NT2/D1 (cell line): ENCODE results near the gene CAPN14.

Experiments
- DNase-seq: peaks from one replicate; pipeline ENCODE4 v3.0.0-alpha.2; 2011; ENCODE audit warnings: low read depth, low spot score
- H3K27me3 ChIP-seq: 2 replicates; pipeline ENCODE4 v1.6.0; 2011; ENCODE audit warnings: mild to moderate bottlenecking; ENCODE audit not compliant: insufficient read length, insufficient read depth
- H3K36me3 ChIP-seq: 2 replicates; pipeline ENCODE4 v1.6.1; 2011; ENCODE audit warnings: mild to moderate bottlenecking, low read length, mixed read lengths; ENCODE audit not compliant: insufficient read depth, insufficient read length
- H3K4me1 ChIP-seq: 2 replicates; pipeline ENCODE4 v1.5.1; 2011; ENCODE audit not compliant: insufficient read depth, insufficient read length
- H3K4me3 ChIP-seq: 2 replicates; pipeline ENCODE4 v1.5.1; 2011; ENCODE audit warnings: low read depth; ENCODE audit not compliant: insufficient read length
- H3K9ac ChIP-seq: 2 replicates; pipeline ENCODE4 v1.6.0; 2011; ENCODE audit warnings: low read depth; ENCODE audit not compliant: insufficient read length
- H3K9me3 ChIP-seq: 2 replicates; pipeline ENCODE4 v1.5.1; 2011; ENCODE audit warnings: mild to moderate bottlenecking, low read length; ENCODE audit not compliant: insufficient read depth
- SUZ12 ChIP-seq: IDR thresholded peaks from 2 replicates; pipeline ENCODE4 v1.6.1; 2011; ENCODE audit not compliant: insufficient read length, insufficient read depth; ENCODE audit errors: extremely low read depth
- YY1 ChIP-seq: IDR thresholded peaks from 2 replicates; pipeline ENCODE4 v1.6.1; 2011; ENCODE audit not compliant: insufficient read length, insufficient read depth
- ZNF274 ChIP-seq: IDR thresholded peaks from 2 replicates; pipeline ENCODE4 v1.6.1; 2011; ENCODE audit warnings: mild to moderate bottlenecking, low read depth, low read length

CAPN14 gene

DNA sequence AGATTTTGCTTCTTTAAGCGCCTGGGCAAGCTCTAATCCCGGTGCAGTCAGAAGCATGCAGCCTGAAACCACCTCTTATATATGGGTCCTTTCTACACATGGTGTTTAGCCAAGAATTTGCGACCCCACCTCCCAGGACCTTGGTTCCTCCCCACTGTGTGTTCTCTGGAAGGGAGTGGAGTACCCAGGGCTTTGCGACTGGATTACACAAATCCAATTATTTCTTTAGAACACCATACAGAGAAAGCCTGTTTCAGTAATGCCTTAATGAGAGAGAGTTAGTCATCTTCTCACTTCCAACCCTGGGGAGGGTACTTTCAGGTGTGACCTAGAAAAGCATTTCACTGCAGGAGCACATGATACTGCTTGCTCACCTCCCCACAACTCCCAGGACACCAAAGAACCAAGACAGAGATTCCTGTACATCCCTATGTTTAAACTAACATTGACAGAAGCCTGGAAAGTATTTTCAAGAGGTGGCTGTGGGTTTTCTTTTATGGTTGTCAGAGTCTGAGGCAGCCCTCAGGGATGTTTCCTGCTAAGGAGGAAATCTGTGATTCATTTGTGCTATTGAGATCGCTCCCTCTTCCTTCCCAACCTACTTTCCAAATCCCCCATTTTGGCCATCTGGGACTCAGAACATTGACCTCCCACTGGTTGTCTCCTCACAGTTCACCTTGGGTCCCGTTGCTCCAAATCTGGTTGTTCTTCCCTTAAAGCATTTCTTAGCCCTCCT lies at the start of gene CAPN14:
Gene CAPN14, minus strand, starts transcription at position 51 of the 736 bp plus-strand sequence. CDS start 12,068 bp downstream, outside the sequence.
- H3K4me1 ChIP-seq: peaks cover 2% of the 10 kb centered on the region
- DNase-seq: no peak
- no peak within 1 kb of the TSS for H3K9ac ChIP-seq
- no peak for TF ChIP-seq SUZ12
- TF ChIP-seq YY1: no peak
- TF ChIP-seq ZNF274: no peak
- no peak within 1 kb of the TSS for H3K4me3 ChIP-seq
- no peaks in the 10 kb centered on the region for H3K9me3 ChIP-seq
- H3K27me3 ChIP-seq: no peaks in the 10 kb centered on the region
- H3K36me3 ChIP-seq: no peaks in the 10 kb centered on the region

DNA sequence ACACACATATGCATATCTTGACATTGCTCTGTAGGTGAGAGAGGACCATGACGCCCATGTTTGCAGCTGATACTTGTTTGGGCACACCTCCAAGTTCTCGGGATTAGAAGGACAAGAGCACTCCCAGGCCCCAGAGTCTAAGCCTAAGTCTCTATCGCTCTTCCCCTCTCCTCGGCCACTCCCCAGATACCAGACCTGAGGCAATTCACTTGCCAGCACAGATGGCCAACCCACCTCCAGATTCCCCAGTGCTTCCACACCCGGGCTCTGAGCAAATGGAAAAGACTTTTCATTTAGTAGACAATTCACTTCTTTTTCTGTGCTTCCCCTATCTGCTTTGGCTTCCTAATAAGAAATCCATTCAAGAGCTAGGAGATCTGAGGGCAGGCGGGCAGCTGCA lies 49.5 kb upstream of the CAPN14 start:
- Histone ChIP-seq H3K27me3 (no peaks in the 10 kb centered on the region), H3K4me1 (no peaks in the 10 kb centered on the region), H3K36me3 (peaks cover 12% of the 10 kb centered on the region), H3K4me3 (no peak overlapping the region), H3K9ac (no peak overlapping the region), H3K9me3 (no peaks in the 10 kb centered on the region)
- no peak for TF ChIP-seq ZNF274
- no peak for TF ChIP-seq SUZ12
- TF ChIP-seq YY1: no peak
- no peak for DNase-seq

- H3K27me3 ChIP-seq: no peaks in the 10 kb centered on the region
- TF ChIP-seq SUZ12 (no peak), YY1 (no peak), ZNF274 (no peak)
- H3K9ac ChIP-seq: no peak overlapping the region
- DNase-seq: no peak
- H3K36me3 ChIP-seq: peaks cover 26% of the 10 kb centered on the region
- H3K9me3 ChIP-seq: no peaks in the 10 kb centered on the region
- H3K4me3 ChIP-seq: no peak overlapping the region
- no peaks in the 10 kb centered on the region for H3K4me1 ChIP-seq
Measured at GRCh38 chr2:31265234-31265633, 47.9 kb upstream of the CAPN14 start.

GRCh38 chr2:31263636-31264190 lies 46.4 kb upstream of the CAPN14 start:
- Histone ChIP-seq H3K4me1 (no peaks in the 10 kb centered on the region), H3K36me3 (peaks cover 26% of the 10 kb centered on the region), H3K27me3 (no peaks in the 10 kb centered on the region), H3K4me3 (no peak overlapping the region), H3K9me3 (no peaks in the 10 kb centered on the region), H3K9ac (no peak overlapping the region)
- no peak for DNase-seq
- TF ChIP-seq YY1: no peak
- TF ChIP-seq SUZ12: no peak
- no peak for TF ChIP-seq ZNF274

DNA sequence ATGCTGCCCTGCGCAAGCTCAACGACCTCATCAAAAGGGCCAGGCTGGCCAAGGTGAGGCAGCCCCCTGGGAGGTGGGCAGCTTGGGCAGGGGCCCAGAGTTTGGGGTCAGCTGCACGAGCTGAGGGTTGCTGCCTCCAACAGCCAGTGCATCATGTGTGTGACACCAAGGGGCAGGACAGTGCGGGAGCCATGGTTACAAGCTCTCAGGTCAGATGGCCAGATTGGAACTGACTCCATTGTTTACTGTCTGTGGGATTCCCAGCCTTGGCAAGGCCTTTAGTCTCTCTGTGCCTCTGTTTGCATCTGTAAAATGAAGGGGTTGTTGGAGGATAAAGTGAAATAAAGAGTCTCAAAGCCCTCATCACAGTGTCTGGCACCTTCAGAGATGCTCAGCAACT lies 43.6 kb upstream of the CAPN14 start:
- TF ChIP-seq SUZ12: no peak
- TF ChIP-seq ZNF274: no peak
- no peak for TF ChIP-seq YY1
- H3K9me3 ChIP-seq: no peaks in the 10 kb centered on the region
- no peak overlapping the region for H3K9ac ChIP-seq
- no peaks in the 10 kb centered on the region for H3K27me3 ChIP-seq
- peaks cover 18% of the 10 kb centered on the region for H3K36me3 ChIP-seq
- DNase-seq: no peak
- H3K4me1 ChIP-seq: peaks cover 11% of the 10 kb centered on the region
- H3K4me3 ChIP-seq: no peak overlapping the region

- H3K4me1 ChIP-seq: peaks cover 13% of the 10 kb centered on the region
- no peak overlapping the region for H3K4me3 ChIP-seq
- DNase-seq: no peak
- no peak overlapping the region for H3K9ac ChIP-seq
- TF ChIP-seq SUZ12 (no peak), ZNF274 (no peak), YY1 (no peak)
- H3K27me3 ChIP-seq: no peaks in the 10 kb centered on the region
- H3K9me3 ChIP-seq: no peaks in the 10 kb centered on the region
- H3K36me3 ChIP-seq: peaks cover 18% of the 10 kb centered on the region
Measured at GRCh38 chr2:31259075-31259474, 41.8 kb upstream of the CAPN14 start.

DNA sequence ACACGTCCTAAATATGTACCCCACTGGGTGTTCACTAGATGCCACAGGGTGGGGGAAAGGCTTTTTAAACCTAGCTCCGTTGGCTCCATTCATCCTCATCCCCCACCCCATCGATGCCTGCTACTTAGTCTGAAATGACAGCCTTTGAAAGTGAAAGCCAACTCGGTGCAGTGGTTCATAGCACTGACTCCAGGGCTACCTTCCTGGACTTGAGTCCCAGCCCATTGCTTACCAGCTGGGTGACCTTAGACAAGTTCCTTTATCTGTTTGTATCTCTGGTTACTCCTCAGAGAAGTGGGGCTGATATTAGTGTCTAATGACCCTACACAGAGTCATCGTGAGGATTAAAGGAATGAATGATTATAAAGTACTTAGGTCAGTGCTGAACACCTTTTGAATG lies 41.0 kb upstream of the CAPN14 start:
- TF ChIP-seq ZNF274 (no peak), SUZ12 (no peak), YY1 (no peak)
- Histone ChIP-seq H3K4me3 (no peak overlapping the region), H3K9ac (no peak overlapping the region)

More for the DNA sequence above, 41.0 kb upstream of the CAPN14 start:
- DNase-seq: no peak
- Histone ChIP-seq H3K36me3 (peaks cover 18% of the 10 kb centered on the region), H3K4me1 (peaks cover 16% of the 10 kb centered on the region), H3K27me3 (no peaks in the 10 kb centered on the region), H3K9me3 (no peaks in the 10 kb centered on the region)
